GM12892 (cell line): ENCODE measurements around the gene VWA3A.

ENCODE experiments used
- POLR2A ChIP-seq: IDR thresholded peaks from 2 replicates; pipeline ENCODE4 v1.6.1; 2011; ENCODE audit warnings: low read depth, low read length, control low read depth
- POLR2AphosphoS5 ChIP-seq: IDR thresholded peaks from 2 replicates; pipeline ENCODE4 v1.6.1; 2011; ENCODE audit warnings: low read depth, low read length, control low read depth
- TAF1 ChIP-seq: IDR thresholded peaks from 2 replicates; pipeline ENCODE4 v1.6.1; 2011; ENCODE audit warnings: low read depth, mild to moderate bottlenecking, control low read depth, low read length, borderline replicate concordance

- no peak for TF ChIP-seq POLR2A
- no peak for TF ChIP-seq POLR2AphosphoS5
- TF ChIP-seq TAF1: no peak
These were observed 46.7 kb downstream of the VWA3A start for GRCh38 chr16:22139008-22139407.
